Epithelial cell of esophagus (primary cell): ENCODE data around the gene GZMH.
"Not testable (repeated sequence)": the region's sequence is repeated elsewhere in the genome, so short reads cannot be mapped to it uniquely, and the experiment has no call there.

Source experiments
- DNase-seq: peaks from one replicate; pipeline ENCODE4 v3.0.0; 2010; ENCODE audit warnings: low read depth
- H3K4me3 ChIP-seq: 2 replicates; pipeline ENCODE4 v1.5.1; 2011; ENCODE audit warnings: mild to moderate bottlenecking, low read length, control low read depth
- CTCF ChIP-seq: IDR thresholded peaks from 2 replicates; pipeline ENCODE4 v1.5.1; 2011; ENCODE audit warnings: low read depth, mild to moderate bottlenecking, low read length, control low read depth, inconsistent platforms; ENCODE audit not compliant: insufficient read depth; ENCODE audit errors: missing control alignments

Gene GZMH

GRCh38 chr14:24595073-24595808, 14.2 kb downstream of the GZMH start:
- TF ChIP-seq CTCF: no peak
- H3K4me3 ChIP-seq: no peak overlapping the region
- peak; percentile 95 for DNase-seq

- DNase-seq, H3K4me3 ChIP-seq: not testable (repeated sequence)
Measured at GRCh38 chr14:24591004-24591403, 18.5 kb downstream of the GZMH start.

- not testable (repeated sequence) for H3K4me3 ChIP-seq, DNase-seq
Measured at GRCh38 chr14:24584402-24584801, 25.1 kb downstream of the GZMH start.

GRCh38 chr14:24578558-24578957, 30.9 kb downstream of the GZMH start:
- no peak for TF ChIP-seq CTCF
- H3K4me3 ChIP-seq: no peak overlapping the region
- DNase-seq: no peak

- H3K4me3 ChIP-seq: no peak overlapping the region
- no peak for DNase-seq
- no peak for TF ChIP-seq CTCF
Measured at GRCh38 chr14:24576771-24577170, 32.7 kb downstream of the GZMH start.

GRCh38 chr14:24576182-24576581, 33.3 kb downstream of the GZMH start, which contains the start of gene CTSG:
TSS of gene CTSG (minus strand) at chr14:24576250. CDS start at chr14:24576223, 27 bp downstream.
- DNase-seq: no peak
- TF ChIP-seq CTCF: no peak
- H3K4me3 ChIP-seq: no peak within 1 kb of the TSS

- H3K4me3 ChIP-seq: no peak overlapping the region
- DNase-seq: no peak
- TF ChIP-seq CTCF: no peak
Measured at GRCh38 chr14:24574206-24574774, 35.2 kb downstream of the GZMH start.

GRCh38 chr14:24566318-24566717, 43.2 kb downstream of the GZMH start:
- no peak for TF ChIP-seq CTCF
- DNase-seq: no peak

More at GRCh38 chr14:24566318-24566717, 43.2 kb downstream of the GZMH start:
- no peak overlapping the region for H3K4me3 ChIP-seq
